ENCODE measurements around the gene ARL8B. TPM values are rescaled to one million over a fixed set of nuclear protein-coding genes. Genes with fewer than 3 reads are reported as not detected.

The ARL8B gene
- total RNA-seq, 1 experiment from 2014 or later: 29.0 TPM

GRCh38 chr3:5198313-5198677, 76.2 kb downstream of the ARL8B start:
- H3K27ac Mint-ChIP-seq: peak overlapping the region in 2 of 3 experiments; percentile 25 to 45; a peak in 3 of 7 replicates
- no peaks in the 10 kb centered on the region for H3K27me3 Mint-ChIP-seq (ENCODE audit: low read depth)

More at GRCh38 chr3:5198313-5198677, 76.2 kb downstream of the ARL8B start:
- no CpG with 5 or more reads among the region's 4 CpGs for WGBS (ENCODE audit: extremely low coverage, insufficient read length, low lambda C conversion rate)
- Histone ChIP-seq H4K20me1 (ENCODE audit: control insufficient read depth, insufficient read depth, insufficient read length) (no peaks in the 10 kb centered on the region), H2BK120ac (ENCODE audit: low read depth, low read length, poor library complexity, severe bottlenecking) (no peak overlapping the region), H4K5ac (ENCODE audit: insufficient read length, low read depth, low read length) (no peak overlapping the region), H3K14ac (ENCODE audit: insufficient read depth, low read length) (no peak overlapping the region), H3K4me1 (ENCODE audit: insufficient read depth, low read length) (peaks cover 2% of the 10 kb centered on the region; the same call in 1 of the 2 replicates), H3K79me2 (ENCODE audit: insufficient read depth, low read length) (no peaks in the 10 kb centered on the region), H3K18ac (ENCODE audit: insufficient read length, low read depth, low read length) (no peak overlapping the region), H3K56ac (ENCODE audit: insufficient read length, low read depth, low read length) (no peak overlapping the region), H3K9me3 (ENCODE audit: control insufficient read depth, low read depth, low read length) (no peaks in the 10 kb centered on the region), H2BK15ac (ENCODE audit: low read depth, low read length) (no peak overlapping the region), H2BK12ac (ENCODE audit: insufficient read length, low read depth, low read length) (no peak overlapping the region), H4K8ac (replicated peaks; ENCODE audit: insufficient read length, low read depth, low read length) (no peak overlapping the region), H2BK20ac (ENCODE audit: low read depth, low read length, poor library complexity, severe bottlenecking) (peak overlapping the region; percentile 60), H3T11ph (ENCODE audit: low read length) (peak overlapping the region; percentile 45), H3K9ac (ENCODE audit: extremely low read depth, insufficient read length, low read length) (no peak overlapping the region), H2AFZ (ENCODE audit: low read length) (no peak overlapping the region), H3K79me1 (ENCODE audit: insufficient read depth, low read depth, low read length, poor library complexity, severe bottlenecking) (peaks cover 4% of the 10 kb centered on the region), H3K27me3 (ENCODE audit: insufficient read depth, low read length) (no peaks in the 10 kb centered on the region), H2BK5ac (ENCODE audit: insufficient read length, low read length) (no peak overlapping the region), H3K4ac (ENCODE audit: low read depth, low read length) (no peak overlapping the region), H4K91ac (ENCODE audit: insufficient read length, low read depth, low read length) (no peak overlapping the region), H3K4me2 (ENCODE audit: insufficient read depth, insufficient read length, low read length) (no peak overlapping the region), H3K23me2 (ENCODE audit: insufficient read length, low read depth, low read length, poor library complexity, severe bottlenecking) (no peaks in the 10 kb centered on the region), H3K27ac (ENCODE audit: insufficient read length, low read depth, low read length) (peak overlapping the region; percentile 94), H3K23ac (ENCODE audit: insufficient read length, low read depth, low read length) (no peak overlapping the region), H2AK5ac (ENCODE audit: insufficient read length, low read length) (no peak overlapping the region)
- Mint-ChIP-seq H3K4me3 (no peak overlapping the region), H3K4me1 (peaks cover 19 to 23% of the 10 kb centered on the region in 2 experiments), H3K9me3 (no peaks in the 10 kb centered on the region), H3K36me3 (ENCODE audit: insufficient read depth in 1 of 3, low read depth in 3 of 3) (peaks cover 40 to 48% (median 42%) of the 10 kb centered on the region in 3 experiments)
- TF ChIP-seq CTCF (conservative IDR thresholded peaks at IDR 0.05): no peak
- DNase-seq: no peak
